Measurements from ENCODE around the gene DAGLA.

DAGLA gene

DNA sequence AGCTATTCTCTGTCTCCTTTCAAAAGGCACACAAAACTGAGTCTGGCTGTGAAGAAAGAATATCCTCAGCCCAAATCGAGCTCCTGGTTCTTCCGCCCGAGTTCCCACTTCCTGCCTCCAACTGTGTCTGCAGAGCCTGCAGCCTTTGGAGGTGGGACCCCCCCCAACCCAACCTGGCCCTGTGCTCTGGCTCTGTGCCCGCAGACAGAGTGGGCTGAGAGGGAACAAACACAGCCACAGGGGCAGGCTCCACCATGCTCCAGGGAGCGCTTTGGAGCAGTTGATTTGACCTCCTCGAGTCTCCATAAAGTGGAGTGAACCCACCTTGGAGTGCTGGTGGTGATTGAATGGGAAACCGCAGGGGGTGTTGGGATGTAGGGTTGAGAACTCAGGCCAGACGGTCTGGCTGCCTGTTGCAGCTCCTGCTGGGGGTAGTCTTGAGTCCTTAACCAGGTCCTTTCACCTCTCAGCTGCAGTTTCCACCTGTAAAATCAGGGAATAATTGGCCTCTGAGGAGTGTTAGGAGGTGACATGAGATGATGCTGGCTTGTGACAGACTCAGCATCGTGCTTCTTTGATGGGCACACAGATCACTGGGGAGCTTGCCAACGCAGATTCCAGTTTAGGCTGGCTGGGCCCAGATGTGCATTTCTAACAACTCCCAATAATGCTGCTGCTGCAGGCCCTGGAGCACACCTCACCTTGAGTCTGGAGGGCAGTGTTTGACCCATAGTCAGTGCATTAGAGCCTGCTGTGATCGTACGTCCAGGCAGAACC is 11.4 kb downstream of the DAGLA start:
- DNase-seq (ENCODE audit: low spot score) = no peak

DNA sequence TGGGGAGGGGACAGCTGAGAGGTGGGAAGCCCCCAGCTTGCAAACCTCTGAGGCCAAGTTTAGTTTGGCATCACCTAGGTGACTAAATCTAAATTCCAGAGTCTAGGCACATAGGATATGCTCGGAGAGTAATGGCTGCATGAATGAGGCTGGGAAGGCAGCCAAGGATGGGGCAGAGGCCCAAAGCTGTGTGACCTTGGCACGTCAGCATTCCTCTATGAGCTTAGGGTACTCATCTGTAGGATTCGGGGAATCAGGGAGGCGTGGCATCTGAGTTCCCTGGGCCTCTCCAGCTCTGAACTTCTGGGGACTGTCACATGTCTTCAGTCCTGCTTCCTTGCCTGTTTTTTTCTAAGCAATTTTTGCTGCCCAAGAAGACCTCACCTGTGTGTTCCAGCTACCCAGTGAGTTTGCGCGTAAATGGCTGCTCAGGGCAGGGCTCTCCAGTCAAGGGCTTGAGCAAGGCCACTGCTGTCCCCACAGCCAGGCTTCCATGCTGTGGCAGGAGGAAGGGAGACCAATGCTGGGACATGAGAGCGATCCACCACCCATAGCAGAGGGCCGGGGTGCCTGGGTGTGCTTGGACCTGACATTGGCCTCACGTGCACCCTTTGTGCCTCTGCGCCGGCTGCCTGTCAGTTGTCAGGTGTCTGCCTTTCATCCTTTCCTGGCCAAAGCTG is 13.9 kb downstream of the DAGLA start:
- DNase-seq (ENCODE audit: low spot score) = no peak

DNA sequence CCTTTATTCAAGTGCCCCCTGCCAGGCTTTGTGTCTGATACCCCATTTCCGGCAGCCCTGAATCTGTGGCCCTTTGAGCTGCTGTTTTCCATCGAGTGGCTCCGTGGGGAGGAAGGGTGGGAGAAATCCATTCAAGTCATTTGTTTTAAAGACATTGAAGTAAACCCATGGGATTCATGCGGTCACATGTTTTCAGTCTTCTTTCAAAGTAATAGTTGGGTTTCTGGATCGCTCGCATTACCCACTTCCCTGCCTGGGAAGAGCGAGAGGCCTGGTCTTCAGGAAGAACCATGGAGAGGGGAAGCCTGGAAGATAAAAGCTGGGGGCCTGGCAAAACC is 14.4 kb downstream of the DAGLA start:
- no peak for DNase-seq (ENCODE audit: low spot score)

DNA sequence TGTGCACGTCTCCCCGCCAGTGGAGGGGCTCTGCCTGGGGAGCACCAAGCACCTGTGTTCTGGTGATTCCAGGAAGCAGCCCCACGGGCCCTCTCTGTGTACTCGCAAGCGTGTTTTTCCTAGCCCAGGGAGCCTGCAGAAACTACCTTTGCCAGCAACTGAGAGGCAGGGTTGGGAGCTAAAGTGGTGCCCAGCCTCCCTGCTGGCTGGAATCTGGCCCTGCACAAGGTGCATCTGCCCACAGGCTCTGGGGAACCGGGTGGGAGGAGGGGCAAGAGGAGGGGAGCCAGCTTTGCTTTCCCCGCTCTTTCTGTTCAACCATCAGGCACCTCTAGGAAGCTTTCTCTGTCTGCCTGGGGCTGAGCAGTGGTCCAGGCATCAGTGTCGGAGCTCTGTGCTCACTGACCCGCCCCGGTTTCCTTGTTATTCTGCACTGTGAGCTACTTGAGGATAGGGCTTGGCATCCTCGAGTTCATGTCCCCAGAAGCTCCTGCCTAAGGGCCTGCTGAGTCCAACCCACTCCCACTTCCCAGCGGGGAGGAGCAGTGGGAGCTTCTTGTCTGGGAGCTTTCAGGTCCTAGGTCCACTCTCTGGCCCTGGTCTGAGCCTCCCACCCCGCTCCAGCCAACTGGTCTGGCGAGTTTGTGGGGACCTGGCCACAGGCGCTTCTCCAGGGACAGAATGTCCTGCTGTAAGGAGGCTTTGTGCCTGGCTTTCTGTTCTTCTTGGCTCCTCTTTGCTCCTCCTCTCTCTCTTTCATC is 14.9 kb downstream of the DAGLA start:
- peak; percentile 84 for DNase-seq (ENCODE audit: low spot score)

DNA sequence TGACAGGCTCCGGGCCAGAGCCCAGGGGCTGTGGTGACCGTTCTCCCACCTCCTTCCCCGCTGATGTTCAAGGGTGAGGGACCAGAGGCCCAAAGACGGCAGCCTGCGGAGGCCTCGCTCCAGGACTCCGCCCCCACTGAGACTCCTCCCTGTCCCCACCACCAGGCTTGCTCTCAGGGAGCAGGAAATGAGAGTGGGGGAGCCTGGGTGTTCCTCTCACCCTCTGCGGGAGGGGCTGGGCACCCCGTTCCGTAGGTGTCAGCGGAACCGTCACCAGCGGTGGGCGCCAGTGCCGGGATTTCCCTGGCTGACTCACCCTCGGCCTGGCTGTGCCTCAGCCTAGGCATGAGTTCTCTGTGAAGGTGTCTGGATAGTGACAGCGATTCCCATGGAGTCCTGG is 15.7 kb downstream of the DAGLA start:
- DNase-seq (ENCODE audit: low spot score) = no peak

DNA sequence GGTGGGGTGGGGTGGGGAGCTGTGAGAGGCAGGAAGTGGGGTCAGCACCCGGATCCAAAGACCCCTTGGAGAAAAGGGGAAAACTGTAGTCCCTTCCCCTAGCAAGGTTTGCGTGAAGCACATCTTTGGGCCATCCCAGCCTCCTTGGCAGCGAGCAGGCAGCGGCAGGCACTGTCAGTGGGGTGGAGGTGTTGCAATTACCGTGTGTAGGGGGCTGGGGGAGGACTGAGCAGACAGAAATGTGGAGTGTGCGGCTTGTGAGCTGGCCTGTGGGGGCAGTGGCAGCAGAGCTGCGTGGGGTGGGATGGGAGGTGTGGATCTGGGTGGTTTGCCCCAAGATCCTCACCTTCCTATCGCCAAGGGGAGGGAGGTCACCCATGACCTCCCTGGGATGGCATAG is 16.4 kb downstream of the DAGLA start:
- no peak for DNase-seq (ENCODE audit: low spot score)

DNA sequence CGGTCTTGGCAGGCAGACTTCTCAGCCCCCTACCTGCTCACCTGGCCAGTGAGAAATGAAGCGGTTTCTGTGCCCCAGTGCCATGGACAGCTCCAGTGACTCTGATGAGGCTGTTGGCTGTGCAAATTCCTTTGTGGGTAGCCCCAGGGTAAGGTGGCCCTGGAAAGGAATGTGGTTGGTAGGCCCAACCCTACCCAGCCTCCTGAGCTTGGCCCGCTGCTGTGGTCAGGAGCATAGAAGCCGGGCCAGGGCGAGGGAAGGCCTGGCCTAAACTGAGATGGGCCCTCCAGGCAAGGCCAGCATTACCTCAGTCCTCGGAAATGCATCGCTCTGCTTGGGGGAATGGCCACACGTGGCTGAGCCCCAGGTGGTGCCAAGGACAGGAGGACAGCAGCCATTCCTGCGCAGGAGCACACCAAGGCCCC is 16.9 kb downstream of the DAGLA start:
- DNase-seq (ENCODE audit: low spot score) = no peak

DNA sequence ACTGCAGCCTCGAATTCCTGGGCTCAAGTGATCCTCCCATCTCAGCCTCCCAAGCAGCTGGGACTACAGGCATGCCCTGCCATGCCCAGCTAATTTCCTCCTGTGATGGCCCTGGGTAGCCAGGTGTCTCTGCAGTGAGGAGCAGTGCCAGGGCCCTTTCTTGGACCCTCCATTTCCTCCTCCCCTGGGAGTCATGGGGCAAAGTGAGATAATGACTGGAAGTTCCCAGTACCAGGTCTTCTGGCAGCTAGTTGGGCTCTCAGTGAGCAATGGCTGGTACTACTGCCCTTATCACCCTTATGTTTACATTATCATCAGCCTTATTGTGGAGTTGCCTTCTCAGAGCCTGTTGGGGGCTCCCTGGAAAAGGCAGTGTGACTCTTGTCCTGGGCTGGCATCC is 17.6 kb downstream of the DAGLA start:
- no peak for DNase-seq (ENCODE audit: low spot score)

DNA sequence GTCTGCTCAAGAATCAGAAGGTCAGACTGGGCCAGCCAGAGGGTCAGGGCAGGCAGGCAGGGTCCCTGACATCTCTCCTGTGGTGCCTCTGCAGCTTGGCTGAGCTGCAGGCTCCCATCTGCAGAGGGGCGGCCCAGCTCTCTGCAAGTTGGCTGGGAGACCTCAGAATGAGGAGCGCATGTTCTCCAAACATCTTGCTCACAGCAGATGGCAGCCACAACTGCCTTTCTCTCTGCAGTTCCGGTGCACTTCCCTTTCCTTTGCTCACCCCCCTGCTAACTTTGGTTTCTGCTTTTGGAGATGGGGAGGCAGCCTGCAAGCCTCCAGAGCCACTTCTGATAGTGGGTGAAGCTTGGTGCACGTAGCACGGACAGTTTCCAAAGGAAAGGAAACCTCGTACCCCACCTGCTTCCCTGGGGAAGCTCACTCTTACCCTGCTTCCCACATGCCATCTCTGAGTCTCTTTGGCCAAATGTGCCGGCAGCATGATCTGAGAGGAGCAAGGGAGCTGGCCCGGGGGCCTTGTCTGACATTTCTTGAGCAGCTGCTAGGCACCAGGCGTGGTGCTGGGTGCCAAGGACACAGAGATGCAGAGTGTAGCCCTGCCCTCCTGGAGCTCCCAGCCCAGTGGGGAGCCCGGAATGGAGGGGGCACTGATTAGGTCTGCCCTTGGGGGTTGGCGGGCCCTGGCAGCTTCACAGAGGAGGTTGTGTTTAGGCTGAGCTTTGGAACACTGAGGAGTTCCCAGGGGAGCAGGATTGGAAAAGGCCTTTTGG is 18.2 kb downstream of the DAGLA start:
- no peak for DNase-seq (ENCODE audit: low spot score)

DNA sequence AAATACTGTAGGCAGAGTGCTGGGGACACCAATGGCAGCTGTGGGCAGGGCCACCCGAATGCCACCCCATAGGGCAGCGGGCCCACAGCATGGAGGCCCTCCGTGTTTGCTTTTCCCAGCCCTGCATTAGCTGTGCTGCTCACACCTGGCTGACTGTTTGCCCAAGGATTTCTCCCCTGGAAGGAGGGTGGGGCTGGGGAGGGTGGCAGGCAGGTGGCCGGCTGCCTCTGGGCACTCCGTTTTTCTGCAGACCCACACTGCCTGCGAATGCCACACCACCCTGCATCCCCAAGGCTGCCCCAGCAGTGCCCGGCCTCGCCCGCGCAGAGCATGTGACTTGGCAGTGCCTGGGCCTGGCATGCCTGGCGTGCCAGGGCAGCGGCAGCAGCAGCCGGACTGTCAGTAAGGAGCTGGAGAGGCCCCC is 19.6 kb downstream of the DAGLA start:
- DNase-seq (ENCODE audit: low spot score) = no peak

DNA sequence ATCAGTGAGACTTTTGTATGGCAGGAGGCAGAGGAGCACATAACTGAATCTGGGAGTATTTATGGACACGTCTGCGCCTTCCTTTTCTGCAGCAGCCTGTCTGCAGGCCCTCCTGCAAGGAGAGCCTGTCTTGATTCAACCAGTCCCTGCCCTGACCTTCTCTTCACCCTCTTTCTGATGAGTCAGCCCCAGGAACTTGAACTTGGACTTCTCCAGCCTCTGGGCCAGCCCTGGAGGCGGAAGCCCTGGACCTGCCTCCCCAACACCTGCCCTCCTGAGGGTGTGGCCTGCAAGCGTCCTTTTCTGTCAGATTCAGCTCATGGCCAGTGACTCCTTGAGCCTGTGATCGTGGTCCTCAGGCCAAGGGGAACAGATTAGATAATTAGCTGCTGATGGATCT is 20.0 kb downstream of the DAGLA start:
- DNase-seq (ENCODE audit: low spot score) = no peak

DNA sequence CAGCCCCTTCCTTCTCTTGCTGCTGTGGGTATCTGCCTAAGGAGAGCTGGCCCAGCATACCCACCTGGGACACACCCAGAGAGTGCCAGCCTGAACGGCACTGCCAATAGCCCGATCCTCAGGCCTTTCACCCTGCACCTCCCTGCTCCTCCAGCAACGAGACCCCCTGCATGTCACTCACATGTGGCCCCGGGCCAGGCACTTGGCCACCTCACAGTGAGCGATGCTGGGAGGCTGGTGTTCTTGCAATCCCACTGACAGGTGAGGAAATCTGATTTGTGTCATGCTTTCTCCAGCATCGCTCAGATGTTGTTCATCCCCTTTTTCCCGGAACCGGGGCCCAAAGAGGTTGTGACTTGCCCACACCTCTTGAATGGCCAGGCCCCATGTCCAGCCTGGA is 20.5 kb downstream of the DAGLA start:
- no peak for DNase-seq (ENCODE audit: low spot score)

DNA sequence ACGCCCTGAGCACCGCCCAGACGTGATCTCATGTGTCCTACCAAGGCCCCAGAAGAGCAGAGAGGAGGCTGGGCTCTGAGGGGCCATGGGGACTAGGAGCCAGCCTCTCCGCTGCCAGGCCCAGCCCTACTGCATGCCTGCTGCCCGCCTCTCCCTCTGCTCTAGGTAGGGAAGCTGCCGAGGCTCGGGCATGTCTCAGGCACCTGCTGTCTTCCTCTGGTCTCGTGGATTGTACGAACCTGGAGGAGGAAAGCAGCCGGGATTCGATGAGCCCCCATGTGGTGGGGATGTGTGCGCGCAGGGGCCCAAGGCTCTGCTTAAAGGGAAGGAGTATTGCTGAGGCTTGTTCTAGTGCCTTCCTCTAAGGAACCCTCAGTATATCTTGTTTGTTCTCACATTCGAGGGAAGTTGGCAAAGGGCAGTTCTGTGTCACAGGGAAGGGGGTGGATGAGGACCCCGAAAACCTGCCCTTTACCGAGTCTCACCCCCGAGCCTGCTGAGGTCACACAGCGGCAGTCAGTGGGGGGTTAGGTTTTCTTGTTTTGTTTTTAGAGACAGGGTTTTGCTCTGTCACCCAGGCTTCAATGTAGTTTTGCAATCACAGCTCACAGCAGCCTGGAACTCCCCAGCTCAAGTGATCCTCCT is 21.2 kb downstream of the DAGLA start:
- peak; percentile 46 for DNase-seq (ENCODE audit: low spot score)

DNA sequence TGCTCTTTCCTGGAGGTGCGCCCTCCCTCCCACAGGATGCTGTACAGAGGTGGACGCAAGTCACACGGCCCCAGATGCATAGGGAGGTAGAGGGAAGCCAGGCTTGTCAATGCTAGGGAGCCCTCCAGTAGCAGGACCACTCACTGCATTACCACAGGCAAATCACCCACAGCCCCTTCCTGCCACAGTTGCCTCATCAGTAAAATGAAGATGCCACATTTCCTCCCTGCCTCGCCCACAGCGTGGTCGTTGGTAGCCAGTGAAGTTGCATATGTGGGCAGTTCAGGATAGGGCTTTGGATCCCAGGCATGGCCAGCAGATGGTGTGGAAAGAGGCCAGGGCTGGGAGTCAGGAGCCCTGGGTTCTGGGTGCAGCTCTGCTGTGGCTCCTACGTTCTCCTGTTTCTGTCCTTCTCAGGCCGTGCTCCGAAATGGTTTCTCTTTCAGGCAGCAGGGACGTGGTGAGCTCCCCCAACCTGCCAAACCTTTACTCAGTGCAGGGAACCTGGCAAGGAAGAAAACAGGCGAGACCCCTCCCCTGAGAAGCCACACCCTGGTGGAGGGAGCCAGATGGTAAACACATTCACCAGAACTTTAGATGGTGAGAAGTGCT is 22.6 kb downstream of the DAGLA start:
- no peak for DNase-seq (ENCODE audit: low spot score)

DNA sequence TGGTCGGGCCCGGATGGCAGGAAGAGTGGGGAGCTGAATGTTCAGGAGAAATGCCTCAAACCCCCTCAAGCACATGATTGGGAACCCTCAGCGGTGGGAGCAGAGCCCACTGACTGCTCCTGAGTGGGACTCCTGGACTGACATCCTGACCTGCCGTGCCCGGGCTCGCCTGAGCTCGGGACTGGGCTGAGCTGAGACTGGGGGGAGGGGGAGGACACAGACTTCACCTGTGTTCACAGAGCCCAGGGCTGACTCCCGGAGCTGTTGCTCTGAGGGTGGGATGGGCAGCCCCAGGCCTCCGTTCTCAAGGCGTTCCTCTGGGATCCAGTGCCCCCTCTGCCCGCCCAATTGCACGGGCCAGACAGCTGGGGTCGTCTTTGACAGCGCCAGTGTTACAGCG is 24.6 kb downstream of the DAGLA start:
- DNase-seq (ENCODE audit: low spot score) = no peak

DNA sequence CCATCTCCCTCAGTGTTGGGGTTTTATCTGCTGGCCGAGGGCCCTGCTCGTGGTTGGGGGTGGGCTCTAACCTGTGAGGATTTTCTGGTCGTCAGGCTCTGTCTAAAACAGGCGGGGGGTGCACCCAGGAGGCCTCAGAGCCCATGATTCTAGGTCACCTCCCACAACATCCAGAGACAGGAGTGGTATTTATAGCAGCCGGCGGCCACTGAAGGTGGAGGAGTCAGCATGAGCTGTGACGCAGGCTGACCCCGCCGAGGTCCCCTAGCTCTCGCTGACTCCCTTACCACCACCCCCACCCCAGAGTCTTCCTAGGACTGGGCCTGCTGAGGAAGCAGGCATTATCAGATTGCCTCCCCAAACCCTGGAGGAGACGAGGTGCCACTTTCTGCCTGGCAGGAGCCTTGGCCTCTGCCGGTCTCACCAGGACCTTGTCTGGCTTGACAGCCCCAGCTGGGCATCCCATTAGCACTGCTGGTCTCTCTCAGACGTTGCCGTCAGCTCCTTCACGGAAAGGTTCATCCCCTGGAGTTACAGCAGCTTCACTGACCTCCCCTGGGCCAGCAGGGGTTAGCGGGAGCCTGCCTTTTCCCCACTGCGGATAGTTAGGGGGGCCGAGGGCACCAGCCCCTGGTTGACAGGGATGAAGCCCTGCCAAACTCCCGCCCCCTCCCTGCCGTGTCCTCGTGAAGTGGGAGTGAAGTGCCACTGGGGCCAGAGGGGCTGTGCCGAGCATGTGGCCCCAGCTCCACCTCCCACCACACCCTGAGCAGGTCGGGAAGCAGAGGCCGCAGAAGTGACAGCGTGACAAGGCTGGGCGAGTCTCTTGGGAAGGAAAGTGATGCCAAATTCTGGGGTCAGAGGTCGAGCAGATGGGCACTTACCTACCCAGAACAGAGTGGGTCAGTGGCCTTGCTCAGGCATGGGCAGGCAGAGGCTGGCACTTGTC is 26.5 kb downstream of the DAGLA start:
- no peak for DNase-seq (ENCODE audit: low spot score)

DNA sequence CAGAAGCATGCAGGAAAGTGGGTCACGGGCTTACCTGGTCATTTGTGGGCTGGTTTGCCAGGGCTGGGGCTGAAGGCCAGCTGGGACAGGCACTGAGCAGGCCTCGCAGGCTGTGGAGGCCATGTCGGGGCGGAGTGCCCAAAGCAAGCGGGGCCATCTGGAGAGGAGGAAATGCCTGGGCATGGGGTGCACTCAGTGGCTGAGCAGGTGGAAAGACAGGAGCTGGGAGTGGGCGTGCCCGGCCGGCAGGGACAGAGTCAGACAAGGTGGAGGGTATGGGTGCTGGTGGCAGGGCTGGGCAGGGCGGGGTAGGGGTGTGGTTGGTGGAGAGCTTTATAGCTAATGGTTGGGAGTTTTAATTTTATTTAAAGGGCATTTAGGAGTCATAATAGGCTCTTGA is 27.4 kb downstream of the DAGLA start:
- peak; percentile 97 for DNase-seq (ENCODE audit: low spot score)

DNA sequence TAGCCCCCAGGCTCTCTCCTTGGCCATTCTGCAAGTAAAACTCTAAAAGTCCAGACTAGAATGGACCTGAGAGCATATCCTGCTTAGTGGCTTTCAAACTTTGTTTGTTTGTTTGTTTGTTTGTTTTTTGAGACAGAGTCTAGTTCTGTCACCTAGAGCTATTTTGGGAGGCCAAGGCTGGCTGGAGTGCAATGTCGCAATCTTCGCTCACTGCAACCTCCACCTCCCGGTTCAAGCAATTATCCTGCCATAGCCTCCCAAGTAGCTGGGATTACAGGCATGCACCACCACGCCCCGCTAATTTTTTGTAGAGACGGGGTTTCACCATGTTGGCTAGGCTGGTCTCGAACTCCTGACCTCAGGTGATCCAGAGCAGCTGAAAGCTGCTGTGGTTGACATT is 28.9 kb downstream of the DAGLA start:
- no peak for DNase-seq (ENCODE audit: low spot score)

DNA sequence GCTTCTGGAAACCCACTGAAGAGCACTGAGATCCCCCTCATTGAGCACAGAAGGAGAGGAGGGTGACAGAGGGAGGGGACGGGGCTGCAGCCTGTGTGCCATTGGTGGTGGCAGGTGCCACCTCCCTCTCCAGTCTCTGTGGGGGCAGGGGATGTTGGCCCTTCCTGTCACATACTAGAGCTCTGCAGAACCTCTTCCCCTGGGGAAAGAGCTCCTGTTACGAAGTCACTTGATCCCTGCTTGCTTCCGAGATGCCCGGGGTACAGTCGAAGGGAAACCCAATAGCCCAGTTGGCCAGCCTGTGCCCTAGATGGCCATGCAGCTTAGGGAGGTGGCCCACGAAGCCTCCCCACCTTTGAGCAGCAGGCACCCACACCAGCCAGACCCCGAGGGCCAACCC is 29.4 kb downstream of the DAGLA start:
- DNase-seq (ENCODE audit: low spot score) = no peak

DNA sequence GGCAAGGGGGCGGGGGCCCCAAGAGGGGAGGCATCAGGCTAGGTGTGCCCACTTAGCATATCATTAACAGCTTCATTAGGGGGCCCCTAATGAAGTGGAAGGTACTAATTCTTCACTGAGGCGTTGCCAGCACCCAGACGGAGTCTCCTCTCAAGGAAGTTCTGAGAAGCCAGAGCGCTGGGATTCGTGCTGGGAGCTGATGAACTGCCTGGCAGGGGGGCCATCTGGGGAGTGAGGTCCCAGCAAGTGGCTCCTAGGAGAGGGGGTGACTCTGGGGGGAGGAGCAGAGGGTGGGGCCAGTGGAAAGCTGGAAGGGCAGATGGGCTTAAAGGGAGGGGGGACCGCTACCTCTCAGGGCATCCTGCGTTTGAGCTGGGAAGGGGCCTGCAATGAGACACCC is 29.8 kb downstream of the DAGLA start:
- no peak for DNase-seq (ENCODE audit: low spot score)

Data from cerebellar cortex (tissue), 1 donor.